K562 (cell line): ENCODE measurements around the gene TP53I13. TPM values are rescaled to one million over a fixed set of nuclear protein-coding genes. Genes with fewer than 3 reads are reported as not detected.

Source experiments
- ARID3B ChIP-seq: fragments of 250-450 bp; sonication (Bioruptor Pico); IDR thresholded peaks from 2 replicates; pipeline ENCODE4 v1.4.0; 2020; ENCODE audit warnings: borderline replicate concordance
- CBX2 ChIP-seq: fragments of 200-600 bp; sonication (generic); IDR thresholded peaks from one replicate; pipeline ENCODE4 v1.6.1; 2012; ENCODE audit warnings: mild to moderate bottlenecking, low read length, inconsistent platforms; ENCODE audit not compliant: insufficient read depth, poor library complexity, severe bottlenecking
- E2F6 ChIP-seq, 2 experiments: IDR thresholded peaks; 2 replicates each; pipeline ENCODE4 v1.6.1; 2011; ENCODE audit warnings: borderline replicate concordance in 1 of 2, control low read depth in 1 of 2, low read depth in 1 of 2, low read length in 1 of 2, mild to moderate bottlenecking in 1 of 2, mixed read lengths in 1 of 2, moderate library complexity in 1 of 2; ENCODE audit not compliant: insufficient read depth in 1 of 2, insufficient read length in 1 of 2, poor library complexity in 1 of 2, severe bottlenecking in 1 of 2; ENCODE audit errors: extremely low read depth in 1 of 2
- HNRNPK ChIP-seq: fragments of 200-400 bp; formaldehyde crosslinking; IDR thresholded peaks from one replicate; pipeline ENCODE4 v1.6.1; 2018; ENCODE audit warnings: mild to moderate bottlenecking, low read depth, low read length; ENCODE audit not compliant: poor library complexity, severe bottlenecking
- ILF3 ChIP-seq: fragments of 450-650 bp; IDR thresholded peaks from 2 replicates; pipeline ENCODE4 v1.6.1; 2018; ENCODE audit warnings: antibody characterized with exemption, mild to moderate bottlenecking, moderate library complexity, borderline replicate concordance
- KAT7 ChIP-seq: sonication (generic); formaldehyde crosslinking; IDR thresholded peaks from 2 replicates; pipeline ENCODE4 v1.8.0; 2022; ENCODE audit warnings: missing genetic modification reagents, mild to moderate bottlenecking, borderline replicate concordance
- KLF6 ChIP-seq: fragments of 250-450 bp; sonication (Bioruptor Pico); IDR thresholded peaks from 2 replicates; pipeline ENCODE4 v1.4.0; 2020; ENCODE audit warnings: mild to moderate bottlenecking, moderate library complexity, borderline replicate concordance
- NFXL1 ChIP-seq: fragments of 450-650 bp; formaldehyde crosslinking; IDR thresholded peaks from 2 replicates; pipeline ENCODE4 v1.4.0; 2021; ENCODE audit warnings: mild to moderate bottlenecking
- NKRF ChIP-seq: fragments of 450-650 bp; IDR thresholded peaks from 2 replicates; pipeline ENCODE4 v1.6.1; 2016; ENCODE audit warnings: borderline replicate concordance
- PHF21A ChIP-seq: fragments of 450-650 bp; IDR thresholded peaks from 2 replicates; pipeline ENCODE4 v1.6.1; 2017; ENCODE audit warnings: low read depth, borderline replicate concordance
- POLR2G ChIP-seq: fragments of 200-400 bp; formaldehyde crosslinking; IDR thresholded peaks from 2 replicates; pipeline ENCODE4 v1.6.1; 2017; ENCODE audit warnings: low read depth, mild to moderate bottlenecking, antibody characterized with exemption, low read length, moderate library complexity
- PURB ChIP-seq: sonication (generic); formaldehyde crosslinking; IDR thresholded peaks from 2 replicates; pipeline ENCODE4 v1.9.0; 2021; ENCODE audit warnings: low read depth, mild to moderate bottlenecking, missing genetic modification reagents
- SIRT6 ChIP-seq: IDR thresholded peaks from one replicate; pipeline ENCODE4 v1.6.1; 2012; ENCODE audit warnings: low read depth, mild to moderate bottlenecking, control low read depth, inconsistent platforms, low read length, moderate library complexity
- SMARCA5 ChIP-seq: fragments of 450-650 bp; IDR thresholded peaks from 2 replicates; pipeline ENCODE4 v1.6.1; 2016
- TGIF2 ChIP-seq: sonication (generic); formaldehyde crosslinking; IDR thresholded peaks from 2 replicates; pipeline ENCODE4 v1.8.1; 2022; ENCODE audit warnings: mild to moderate bottlenecking, missing genetic modification reagents, moderate library complexity
- THAP7 ChIP-seq: fragments of 250-450 bp; sonication (Bioruptor Pico); IDR thresholded peaks from 2 replicates; pipeline ENCODE4 v1.5.0; 2021
- TOE1 ChIP-seq, 2 experiments: fragments of 450-650 bp in 1 of 2; sonication (generic) in 1 of 2; formaldehyde crosslinking in 1 of 2; IDR thresholded peaks; 2 replicates each; pipeline versions ENCODE4 v1.7.1 to v1.8.0; 2016 to 2022; ENCODE audit warnings: borderline replicate concordance in 2 of 2, mild to moderate bottlenecking in 2 of 2, antibody characterized with exemption in 1 of 2, inconsistent platforms in 1 of 2, low read depth in 1 of 2, missing genetic modification reagents in 1 of 2, moderate library complexity in 1 of 2
- ZFP30 ChIP-seq: fragments of 250-450 bp; sonication (Bioruptor Pico); IDR thresholded peaks from 2 replicates; pipeline ENCODE4 v1.8.0; 2022; ENCODE audit warnings: moderate library complexity, mild to moderate bottlenecking, inconsistent platforms, borderline replicate concordance
- ZNF3 ChIP-seq: fragments of 250-450 bp; sonication (Bioruptor Pico); IDR thresholded peaks from 2 replicates; pipeline ENCODE4 v1.5.0; 2021; ENCODE audit warnings: mild to moderate bottlenecking, moderate library complexity
- ZNF695 ChIP-seq: fragments of 450-650 bp; formaldehyde crosslinking; IDR thresholded peaks from 2 replicates; pipeline ENCODE4 v1.4.0; 2020; ENCODE audit warnings: mild to moderate bottlenecking, moderate library complexity
- ZNF785 ChIP-seq: fragments of 250-450 bp; sonication (Bioruptor Pico); IDR thresholded peaks from 2 replicates; pipeline ENCODE4 v1.4.0; 2020; ENCODE audit warnings: mild to moderate bottlenecking
- polyA plus RNA-seq, 8 experiments: library from polyadenylated mRNA; depleted of rRNA in 4 of 8; stranded (reverse) in 5 of 8; unstranded in 3 of 8; fragments of >200 nt; fragmentation: Nextera tagmentation in 2 of 8; fragmentation: Illumina TruSeq in 1 of 8; extraction: Ambion mirVana in 2 of 8; extraction: Trizol in 1 of 8; gene quantifications; 2 replicates each; pipeline versions ENCODE4 v1.2.1 to v1.2.3, GENCODE V29; 2011 to 2014; ENCODE audit warnings: inconsistent platforms in 1 of 8, missing spikeins in 1 of 8
- total RNA-seq, 7 experiments: library from RNA; depleted of rRNA in 6 of 7; stranded (reverse); fragments of >200 nt in 6 of 7; fragmentation: Illumina TruSeq in 2 of 7; extraction: Trizol in 2 of 7; gene quantifications; 2 replicates each; pipeline versions ENCODE4 v1.2.1 to v1.2.3, GENCODE V29; 2011 to 2021; ENCODE audit warnings: low replicate concordance in 1 of 7

The TP53I13 gene
- total and polyA plus RNA-seq, 9 of the 15 experiments (the other 6 are each of a cell fraction or from before 2014, with no cell fraction given), result 0.08 to 28.3 (median 9.1) TPM

- TF ChIP-seq TOE1 (IDR thresholded peaks at IDR 0.05; ENCODE audit: borderline replicate concordance), result 0 out of 2 replicates have a peak, but pooled peaks have one; percentile 30
- no peak for TF ChIP-seq TOE1 (CRISPR knock-in tag; IDR thresholded peaks at IDR 0.05; ENCODE audit: borderline replicate concordance, low read depth)
- no peak for TF ChIP-seq ILF3
- TF ChIP-seq POLR2G, result peak; percentile 40
- TF ChIP-seq PURB (CRISPR knock-in tag), result no peak
- no peak for TF ChIP-seq HNRNPK
- TF ChIP-seq KLF6 (CRISPR knock-in tag), result no peak
- TF ChIP-seq ARID3B, result no peak
- no peak for TF ChIP-seq NFXL1
- no peak for TF ChIP-seq KAT7 (CRISPR knock-in tag)
- TF ChIP-seq ZFP30 (CRISPR knock-in tag), result no peak
- no peak for TF ChIP-seq TGIF2 (CRISPR knock-in tag)
- no peak for TF ChIP-seq ZNF3 (CRISPR knock-in tag)
- TF ChIP-seq ZNF695 (CRISPR knock-in tag), result no peak
- no peak for TF ChIP-seq SIRT6
- no peak for TF ChIP-seq SMARCA5
- TF ChIP-seq ZNF785, result no peak
- TF ChIP-seq CBX2, result no peak
- TF ChIP-seq NKRF, result 0 out of 2 replicates have a peak, but pooled peaks have one; percentile 15
- TF ChIP-seq THAP7 (CRISPR knock-in tag), result no peak
- TF ChIP-seq E2F6 (IDR thresholded peaks at IDR 0.05; ENCODE audit: borderline replicate concordance in 1 of 2, extremely low read depth in 1 of 2, insufficient read depth in 1 of 2, insufficient read length in 1 of 2, low read depth in 1 of 2, low read length in 1 of 2, poor library complexity in 1 of 2, severe bottlenecking in 1 of 2), result peak; percentile 85 to 92
- no peak for TF ChIP-seq PHF21A
Measured at GRCh38 chr17:29591146-29591736, 22.7 kb downstream of the TP53I13 start (continued).
